Measurements from ENCODE around the gene SLC5A7.

Gene SLC5A7

DNA sequence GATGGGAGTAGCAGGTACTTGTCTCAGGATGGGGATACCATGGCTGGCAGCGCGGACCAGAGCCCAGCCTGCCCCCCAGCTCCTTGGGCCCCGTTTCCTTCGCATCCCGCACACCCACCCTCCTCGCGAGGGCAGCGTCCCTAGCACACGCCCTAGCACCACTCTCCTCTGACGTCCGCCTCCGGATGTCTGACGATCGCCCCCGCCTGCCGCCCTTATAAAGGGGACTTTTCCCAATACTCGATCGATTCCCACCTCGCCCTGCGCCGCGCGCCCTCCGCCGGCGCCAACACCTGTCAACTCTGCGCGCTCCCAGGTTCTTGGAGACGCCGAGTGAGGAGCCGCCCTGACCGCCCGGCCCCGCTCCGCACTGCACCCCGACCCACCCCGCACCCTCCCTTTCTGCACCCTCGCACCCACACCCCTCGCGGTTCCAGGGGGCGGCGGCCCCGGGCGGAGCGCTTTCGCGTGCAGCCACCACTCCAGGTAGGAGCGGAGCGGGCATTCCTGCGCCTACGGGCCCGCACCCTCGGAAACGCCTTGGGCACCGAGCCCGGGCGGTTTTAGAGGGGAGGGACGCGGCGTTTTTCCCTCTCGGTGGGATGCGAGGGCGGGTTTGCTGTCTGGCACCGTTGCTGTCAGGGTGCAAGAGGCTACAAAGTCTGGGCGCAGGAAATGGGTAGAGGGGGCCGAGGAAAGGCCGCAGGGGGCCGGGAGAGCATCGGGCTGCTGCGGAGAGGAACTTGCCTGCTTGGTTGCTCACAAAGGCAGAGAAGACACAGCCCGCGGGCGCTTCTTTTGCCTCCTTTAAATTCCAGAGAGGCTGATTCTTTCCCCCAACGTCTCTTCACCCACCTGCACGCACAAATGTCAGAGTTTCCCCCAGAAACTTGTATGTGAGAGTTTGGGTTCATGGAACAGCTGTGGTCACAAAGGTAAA, at the start of gene SLC5A7:
Gene SLC5A7 (plus strand): TSS at position 247 of the 940 bp plus-strand sequence. CDS start 1,632 bp downstream, outside the sequence.
- Histone ChIP-seq H3K4me1 (ENCODE audit: insufficient read depth, low read length, severe bottlenecking) (no peaks in the 10 kb centered on the region), H4K20me1 (ENCODE audit: insufficient read depth, low read length) (no peaks in the 10 kb centered on the region), H2AFZ (ENCODE audit: low read length) (no peak within 1 kb of the TSS), H3K4me3 (ENCODE audit: low read depth, low read length, poor library complexity, severe bottlenecking) (no peak within 1 kb of the TSS), H3F3A (ENCODE audit: insufficient read depth, low read length) (no peaks in the 10 kb centered on the region), H3K36me3 (ENCODE audit: insufficient read depth, low read length) (no peaks in the 10 kb centered on the region), H3K27ac (ENCODE audit: low read depth, low read length, poor library complexity, severe bottlenecking) (no peak within 1 kb of the TSS), H3K79me2 (ENCODE audit: insufficient read depth, low read length) (no peaks in the 10 kb centered on the region), H3K9me3 (ENCODE audit: low read length) (no peaks in the 10 kb centered on the region), H3K9ac (ENCODE audit: low read length) (no peak within 1 kb of the TSS), H3K9me2 (ENCODE audit: low read depth, low read length) (no peaks in the 10 kb centered on the region), H3K27me3 (ENCODE audit: insufficient read depth, low read length) (no peaks in the 10 kb centered on the region), H3K4me2 (ENCODE audit: low read length) (no peak within 1 kb of the TSS)
- TF ChIP-seq, protein P1, sequence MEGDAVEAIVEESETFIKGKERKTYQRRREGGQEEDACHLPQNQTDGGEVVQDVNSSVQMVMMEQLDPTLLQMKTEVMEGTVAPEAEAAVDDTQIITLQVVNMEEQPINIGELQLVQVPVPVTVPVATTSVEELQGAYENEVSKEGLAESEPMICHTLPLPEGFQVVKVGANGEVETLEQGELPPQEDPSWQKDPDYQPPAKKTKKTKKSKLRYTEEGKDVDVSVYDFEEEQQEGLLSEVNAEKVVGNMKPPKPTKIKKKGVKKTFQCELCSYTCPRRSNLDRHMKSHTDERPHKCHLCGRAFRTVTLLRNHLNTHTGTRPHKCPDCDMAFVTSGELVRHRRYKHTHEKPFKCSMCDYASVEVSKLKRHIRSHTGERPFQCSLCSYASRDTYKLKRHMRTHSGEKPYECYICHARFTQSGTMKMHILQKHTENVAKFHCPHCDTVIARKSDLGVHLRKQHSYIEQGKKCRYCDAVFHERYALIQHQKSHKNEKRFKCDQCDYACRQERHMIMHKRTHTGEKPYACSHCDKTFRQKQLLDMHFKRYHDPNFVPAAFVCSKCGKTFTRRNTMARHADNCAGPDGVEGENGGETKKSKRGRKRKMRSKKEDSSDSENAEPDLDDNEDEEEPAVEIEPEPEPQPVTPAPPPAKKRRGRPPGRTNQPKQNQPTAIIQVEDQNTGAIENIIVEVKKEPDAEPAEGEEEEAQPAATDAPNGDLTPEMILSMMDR (IDR thresholded peaks at IDR 0.05; ENCODE audit: low read length) = no peak
- no peak for TF ChIP-seq EZH2 (IDR thresholded peaks at IDR 0.05; ENCODE audit: borderline replicate concordance, low read length)

- no peaks in the 10 kb centered on the region for H4K20me1 ChIP-seq (ENCODE audit: insufficient read depth, low read length)
- no peak overlapping the region for H3K9ac ChIP-seq (ENCODE audit: low read length)
- H2AFZ ChIP-seq (ENCODE audit: low read length) = no peak overlapping the region
- H3K36me3 ChIP-seq (ENCODE audit: insufficient read depth, low read length) = no peaks in the 10 kb centered on the region
- H3K4me3 ChIP-seq (ENCODE audit: low read depth, low read length, poor library complexity, severe bottlenecking) = no peak overlapping the region
- H3K79me2 ChIP-seq (ENCODE audit: insufficient read depth, low read length) = no peaks in the 10 kb centered on the region
- H3K4me2 ChIP-seq (ENCODE audit: low read length) = no peak overlapping the region
- no peaks in the 10 kb centered on the region for H3K9me3 ChIP-seq (ENCODE audit: low read length)
- no peak overlapping the region for H3K27ac ChIP-seq (ENCODE audit: low read depth, low read length, poor library complexity, severe bottlenecking)
- no peaks in the 10 kb centered on the region for H3K27me3 ChIP-seq (ENCODE audit: insufficient read depth, low read length)
- H3K4me1 ChIP-seq (ENCODE audit: insufficient read depth, low read length, severe bottlenecking) = no peaks in the 10 kb centered on the region
- no peaks in the 10 kb centered on the region for H3F3A ChIP-seq (ENCODE audit: insufficient read depth, low read length)
- TF ChIP-seq, protein P1 (IDR thresholded peaks at IDR 0.05; ENCODE audit: low read length) = no peak
- no peak for TF ChIP-seq EZH2 (IDR thresholded peaks at IDR 0.05; ENCODE audit: borderline replicate concordance, low read length)
- no peaks in the 10 kb centered on the region for H3K9me2 ChIP-seq (ENCODE audit: low read depth, low read length)
Measured at GRCh38 chr2:107961395-107961794, 24.9 kb upstream of the SLC5A7 start.

DNA sequence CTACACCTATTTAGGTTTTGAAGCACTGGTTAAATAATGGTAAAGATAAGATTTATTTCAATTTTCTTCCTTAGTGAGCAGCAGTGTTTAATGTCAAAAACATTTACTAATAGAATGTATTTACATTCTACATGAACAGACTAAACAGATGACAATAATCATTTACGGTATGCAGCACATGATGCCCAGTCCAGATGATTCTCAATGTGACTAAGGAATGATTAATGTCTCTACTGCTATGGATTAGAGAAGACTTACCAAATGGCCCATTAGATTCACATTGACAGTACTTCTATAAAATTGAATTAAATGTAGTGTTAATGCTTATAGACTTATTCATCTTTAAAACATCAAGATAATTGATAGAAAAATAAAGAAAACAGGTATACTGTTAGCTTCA, 22.1 kb upstream of the SLC5A7 start:
- no peak overlapping the region for H3K9ac ChIP-seq (ENCODE audit: low read length)
- no peak for TF ChIP-seq EZH2 (IDR thresholded peaks at IDR 0.05; ENCODE audit: borderline replicate concordance, low read length)
- TF ChIP-seq, protein P1 (IDR thresholded peaks at IDR 0.05; ENCODE audit: low read length) = no peak
- no peak overlapping the region for H3K4me3 ChIP-seq (ENCODE audit: low read depth, low read length, poor library complexity, severe bottlenecking)
- no peaks in the 10 kb centered on the region for H3K27me3 ChIP-seq (ENCODE audit: insufficient read depth, low read length)
- H3K4me2 ChIP-seq (ENCODE audit: low read length) = no peak overlapping the region
- H4K20me1 ChIP-seq (ENCODE audit: insufficient read depth, low read length) = no peaks in the 10 kb centered on the region
- no peaks in the 10 kb centered on the region for H3K79me2 ChIP-seq (ENCODE audit: insufficient read depth, low read length)
- H3F3A ChIP-seq (ENCODE audit: insufficient read depth, low read length) = no peaks in the 10 kb centered on the region
- H2AFZ ChIP-seq (ENCODE audit: low read length) = no peak overlapping the region
- H3K36me3 ChIP-seq (ENCODE audit: insufficient read depth, low read length) = no peaks in the 10 kb centered on the region
- no peaks in the 10 kb centered on the region for H3K9me2 ChIP-seq (ENCODE audit: low read depth, low read length)
- H3K4me1 ChIP-seq (ENCODE audit: insufficient read depth, low read length, severe bottlenecking) = no peaks in the 10 kb centered on the region
- H3K9me3 ChIP-seq (ENCODE audit: low read length) = no peaks in the 10 kb centered on the region
- no peak overlapping the region for H3K27ac ChIP-seq (ENCODE audit: low read depth, low read length, poor library complexity, severe bottlenecking)
